Naive thymus-derived CD8-positive, alpha-beta T cell (primary cell): ENCODE results near the gene WDR72. TPM values are rescaled to one million over a fixed set of nuclear protein-coding genes. Genes with fewer than 3 reads are reported as not detected.

Source experiments
- ATAC-seq, 2 donors: fragments of 150-1000 bp; cut with Tn5 transposase in 1 of 2; sonication (Bioruptor Pico), chemical (Tn5 transposase) in 1 of 2; 1 replicate in 1 of 2; 2 replicates in 1 of 2; pipeline ENCODE4 v1.10.0; 2021; ENCODE audit warnings: mild to moderate bottlenecking in 2 of 2, moderate library complexity in 2 of 2
- POLR2A ChIA-PET: fragments of 350-600 bp; sonication (Branson Sonifier 250); formaldehyde crosslinking; loops from one replicate; lab custom pipeline; 2021; ENCODE audit warnings: antibody characterized with exemption; lab: Charles Lee
- DNase-seq, 10 donors: peaks; one replicate each; pipeline versions ENCODE4 v3.0.0 to v3.0.0-alpha.2; 2020 to 2022
- H3K27ac Mint-ChIP-seq, 10 donors: one replicate each; pipeline ENCODE4 v1.8.0; 2020 to 2022; ENCODE audit warnings: mild to moderate bottlenecking in 10 of 10, mixed read lengths in 10 of 10, moderate library complexity in 4 of 10, inconsistent platforms in 1 of 10
- H3K27me3 Mint-ChIP-seq, 5 donors: one replicate each; pipeline ENCODE4 v1.8.0; 2021 to 2022; ENCODE audit warnings: mixed read lengths in 5 of 5
- H3K36me3 Mint-ChIP-seq, 3 donors: one replicate each; pipeline ENCODE4 v1.8.0; 2020 to 2022; ENCODE audit warnings: mixed read lengths in 3 of 3, mild to moderate bottlenecking in 2 of 3, inconsistent platforms in 1 of 3
- H3K4me1 Mint-ChIP-seq, 4 donors: one replicate each; pipeline ENCODE4 v1.8.0; 2021 to 2022; ENCODE audit warnings: mixed read lengths in 4 of 4
- H3K4me3 Mint-ChIP-seq, 10 donors: one replicate each; pipeline ENCODE4 v1.8.0; 2020 to 2022; ENCODE audit warnings: mild to moderate bottlenecking in 10 of 10, mixed read lengths in 10 of 10, moderate library complexity in 6 of 10, inconsistent platforms in 1 of 10
- H3K9me3 Mint-ChIP-seq, 9 donors: one replicate each; pipeline ENCODE4 v1.8.0; 2020 to 2022; ENCODE audit warnings: mixed read lengths in 9 of 9, mild to moderate bottlenecking in 3 of 9, inconsistent platforms in 1 of 9, moderate library complexity in 1 of 9
- polyA plus RNA-seq, 3 donors: library from polyadenylated mRNA; unstranded; fragments of 300-500 nt; fragmentation: Illumina TruSeq; gene quantifications; one replicate each; pipeline ENCODE4 v1.2.3, GENCODE V29; 2021
- total RNA-seq, 8 experiments: library from RNA in 2 of 8; stranded (reverse) in 2 of 8; gene quantifications; one replicate each; pipeline ENCODE4 v1.2.3 and lab custom pipeline; 2021 to 2026

WDR72 gene
- total and polyA plus RNA-seq, 5 experiments from 2014 or later = not detected

- H3K4me3 Mint-ChIP-seq = no peak overlapping the region
- POLR2A ChIA-PET = no interaction called here
- no peak overlapping the region for H3K27ac Mint-ChIP-seq
Observed at GRCh38 chr15:53625962-53626845, 133.3 kb downstream of the WDR72 start.

GRCh38 chr15:53625260-53625659 is 134.2 kb downstream of the WDR72 start:
- no peak overlapping the region for H3K27ac Mint-ChIP-seq
- ATAC-seq = no peak
- no peak overlapping the region for H3K4me3 Mint-ChIP-seq

More at GRCh38 chr15:53625962-53626845, 133.3 kb downstream of the WDR72 start:
- Mint-ChIP-seq H3K36me3 (no peaks in the 10 kb centered on the region), H3K4me1 (no peaks in the 10 kb centered on the region), H3K27me3 (peaks cover 0 to 3% (median 0%) of the 10 kb centered on the region in 5 donors), H3K9me3 (peaks cover 0 to 8% (median 2%) of the 10 kb centered on the region in 9 donors)
- ATAC-seq (no peak), DNase-seq (no peak)

GRCh38 chr15:53618461-53618860 is 141.0 kb downstream of the WDR72 start:
- no peak overlapping the region for H3K4me3 Mint-ChIP-seq
- POLR2A ChIA-PET = no interaction called here
- no peak overlapping the region for H3K27ac Mint-ChIP-seq
- peaks cover 0 to 4% (median 0%) of the 10 kb centered on the region in 3 donors for H3K36me3 Mint-ChIP-seq
- no peaks in the 10 kb centered on the region for H3K4me1 Mint-ChIP-seq
- H3K27me3 Mint-ChIP-seq = peaks cover 0 to 12% (median 2%) of the 10 kb centered on the region in 5 donors
- DNase-seq (no peak), ATAC-seq (no peak)
- peaks cover 0 to 7% (median 3%) of the 10 kb centered on the region in 9 donors for H3K9me3 Mint-ChIP-seq

More at GRCh38 chr15:53625260-53625659, 134.2 kb downstream of the WDR72 start:
- peaks cover 0 to 4% (median 2%) of the 10 kb centered on the region in 5 donors for H3K27me3 Mint-ChIP-seq
- peaks cover 0 to 7% (median 0%) of the 10 kb centered on the region in 9 donors for H3K9me3 Mint-ChIP-seq
- no peaks in the 10 kb centered on the region for H3K4me1 Mint-ChIP-seq
- H3K36me3 Mint-ChIP-seq = no peaks in the 10 kb centered on the region
- POLR2A ChIA-PET = no interaction called here
- DNase-seq = no peak

- POLR2A ChIA-PET = no interaction called here
- Mint-ChIP-seq H3K4me3 (no peak overlapping the region), H3K9me3 (peaks cover 0 to 4% (median 0%) of the 10 kb centered on the region in 9 donors), H3K36me3 (no peaks in the 10 kb centered on the region), H3K27ac (no peak overlapping the region), H3K4me1 (no peaks in the 10 kb centered on the region), H3K27me3 (no peaks in the 10 kb centered on the region)
- DNase-seq = no peak
- ATAC-seq = no peak
Observed at GRCh38 chr15:53611145-53611920, 148.1 kb downstream of the WDR72 start.

- no peak for DNase-seq
- no peak overlapping the region for H3K4me3 Mint-ChIP-seq
- no peak for ATAC-seq
- no peaks in the 10 kb centered on the region for H3K9me3 Mint-ChIP-seq
- H3K36me3 Mint-ChIP-seq = no peaks in the 10 kb centered on the region
- peaks cover 0 to 3% (median 0%) of the 10 kb centered on the region in 5 donors for H3K27me3 Mint-ChIP-seq
- H3K4me1 Mint-ChIP-seq = no peaks in the 10 kb centered on the region
- no peak overlapping the region for H3K27ac Mint-ChIP-seq
- POLR2A ChIA-PET = no interaction called here
Observed at GRCh38 chr15:53591041-53591440, 168.4 kb downstream of the WDR72 start.

GRCh38 chr15:53590380-53590779 is 169.1 kb downstream of the WDR72 start:
- Mint-ChIP-seq H3K9me3 (no peaks in the 10 kb centered on the region), H3K4me3 (no peak overlapping the region), H3K4me1 (no peaks in the 10 kb centered on the region), H3K27ac (no peak overlapping the region), H3K27me3 (peaks cover 0 to 3% (median 0%) of the 10 kb centered on the region in 5 donors), H3K36me3 (no peaks in the 10 kb centered on the region)
- DNase-seq = no peak
- no peak for ATAC-seq
- POLR2A ChIA-PET = no interaction called here

- DNase-seq (no peak), ATAC-seq (no peak)
- Mint-ChIP-seq H3K9me3 (no peaks in the 10 kb centered on the region), H3K4me1 (no peaks in the 10 kb centered on the region), H3K36me3 (no peaks in the 10 kb centered on the region), H3K27ac (no peak overlapping the region), H3K4me3 (no peak overlapping the region), H3K27me3 (peaks cover 0 to 3% (median 0%) of the 10 kb centered on the region in 5 donors)
- POLR2A ChIA-PET = no interaction called here
Observed at GRCh38 chr15:53589520-53590057, 169.9 kb downstream of the WDR72 start.

GRCh38 chr15:53588773-53589172 is 170.7 kb downstream of the WDR72 start:
- Mint-ChIP-seq H3K4me3 (no peak overlapping the region), H3K9me3 (no peaks in the 10 kb centered on the region), H3K27me3 (peaks cover 0 to 4% (median 0%) of the 10 kb centered on the region in 5 donors), H3K36me3 (no peaks in the 10 kb centered on the region), H3K27ac (no peak overlapping the region), H3K4me1 (no peaks in the 10 kb centered on the region)
- ATAC-seq (no peak), DNase-seq (no peak)
- POLR2A ChIA-PET = no interaction called here

GRCh38 chr15:53586799-53587198 is 172.7 kb downstream of the WDR72 start:
- Mint-ChIP-seq H3K27ac (no peak overlapping the region), H3K9me3 (no peaks in the 10 kb centered on the region), H3K36me3 (no peaks in the 10 kb centered on the region), H3K27me3 (peaks cover 0 to 2% (median 0%) of the 10 kb centered on the region in 5 donors), H3K4me3 (no peak overlapping the region), H3K4me1 (no peaks in the 10 kb centered on the region)
- POLR2A ChIA-PET = no interaction called here
- ATAC-seq (no peak), DNase-seq (no peak)

GRCh38 chr15:53581513-53581912 is 177.9 kb downstream of the WDR72 start:
- H3K4me1 Mint-ChIP-seq = no peaks in the 10 kb centered on the region
- no peaks in the 10 kb centered on the region for H3K36me3 Mint-ChIP-seq
- peaks cover 0 to 3% (median 0%) of the 10 kb centered on the region in 5 donors for H3K27me3 Mint-ChIP-seq
- ATAC-seq = no peak
- no peaks in the 10 kb centered on the region for H3K9me3 Mint-ChIP-seq
- POLR2A ChIA-PET = no interaction called here
- DNase-seq = no peak
- no peak overlapping the region for H3K4me3 Mint-ChIP-seq
- no peak overlapping the region for H3K27ac Mint-ChIP-seq

GRCh38 chr15:53580366-53580765 is 179.1 kb downstream of the WDR72 start:
- H3K9me3 Mint-ChIP-seq = no peaks in the 10 kb centered on the region
- H3K36me3 Mint-ChIP-seq = no peaks in the 10 kb centered on the region
- ATAC-seq (no peak), DNase-seq (no peak)
- no peak overlapping the region for H3K4me3 Mint-ChIP-seq
- no peaks in the 10 kb centered on the region for H3K4me1 Mint-ChIP-seq
- POLR2A ChIA-PET = no interaction called here
- H3K27me3 Mint-ChIP-seq = peaks cover 0 to 7% (median 0%) of the 10 kb centered on the region in 5 donors
- H3K27ac Mint-ChIP-seq = no peak overlapping the region

- Mint-ChIP-seq H3K4me1 (no peaks in the 10 kb centered on the region), H3K27me3 (peaks cover 0 to 7% (median 0%) of the 10 kb centered on the region in 5 donors), H3K27ac (no peak overlapping the region), H3K9me3 (peaks cover 0 to 5% (median 0%) of the 10 kb centered on the region in 9 donors), H3K4me3 (no peak overlapping the region), H3K36me3 (no peaks in the 10 kb centered on the region)
- DNase-seq (no peak), ATAC-seq (no peak)
- POLR2A ChIA-PET = no interaction called here
Observed at GRCh38 chr15:53576841-53577240, 182.6 kb downstream of the WDR72 start.

GRCh38 chr15:53573091-53573490 is 186.4 kb downstream of the WDR72 start:
- DNase-seq = no peak
- no peak for ATAC-seq
- H3K27me3 Mint-ChIP-seq = peaks cover 0 to 10% (median 2%) of the 10 kb centered on the region in 5 donors
- H3K4me3 Mint-ChIP-seq = no peak overlapping the region
- H3K27ac Mint-ChIP-seq = no peak overlapping the region
- H3K36me3 Mint-ChIP-seq = no peaks in the 10 kb centered on the region
- H3K4me1 Mint-ChIP-seq = no peaks in the 10 kb centered on the region
- peaks cover 0 to 20% (median 0%) of the 10 kb centered on the region in 9 donors for H3K9me3 Mint-ChIP-seq
- POLR2A ChIA-PET = no interaction called here
